ENCODE measurements around the gene SLC15A1.

Gene SLC15A1

DNA sequence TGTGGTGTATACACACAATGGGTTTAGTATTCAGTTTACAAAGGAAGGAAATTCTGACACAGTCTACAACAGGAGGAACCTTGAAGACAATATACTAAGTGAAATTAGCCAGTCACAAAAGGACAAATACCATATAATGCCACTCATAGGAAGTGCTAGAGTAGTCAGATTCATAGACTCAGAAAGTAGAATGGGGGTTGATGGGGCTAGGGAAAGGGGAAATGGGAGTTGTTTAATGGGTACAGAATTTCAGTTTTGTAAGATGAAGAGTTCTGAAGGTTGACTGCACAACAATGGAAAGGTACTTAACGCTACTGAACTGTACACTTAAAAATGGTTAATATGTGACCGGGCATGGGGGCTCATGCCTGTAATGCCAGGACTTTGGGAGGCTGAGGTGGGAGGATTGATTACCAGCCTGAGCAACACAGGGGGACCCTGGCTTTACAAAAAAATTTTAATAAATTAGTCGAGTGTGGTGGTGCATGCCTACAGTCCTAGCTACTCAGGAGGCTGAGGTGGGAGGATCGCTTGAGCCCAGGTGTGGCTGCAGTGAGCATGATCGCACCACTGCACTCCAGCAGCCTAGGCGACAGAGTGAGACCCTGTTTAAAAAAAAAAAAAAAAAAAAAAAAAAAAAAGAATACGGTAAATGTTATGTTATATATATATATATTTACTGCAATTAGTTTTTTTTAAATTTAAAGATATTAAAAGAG is 45.0 kb downstream of the SLC15A1 start:
- no peak overlapping the region for H3K4me3 ChIP-seq (ENCODE audit: low read depth in 1 of 2, low read length in 1 of 2)
- TF ChIP-seq, protein P1, sequence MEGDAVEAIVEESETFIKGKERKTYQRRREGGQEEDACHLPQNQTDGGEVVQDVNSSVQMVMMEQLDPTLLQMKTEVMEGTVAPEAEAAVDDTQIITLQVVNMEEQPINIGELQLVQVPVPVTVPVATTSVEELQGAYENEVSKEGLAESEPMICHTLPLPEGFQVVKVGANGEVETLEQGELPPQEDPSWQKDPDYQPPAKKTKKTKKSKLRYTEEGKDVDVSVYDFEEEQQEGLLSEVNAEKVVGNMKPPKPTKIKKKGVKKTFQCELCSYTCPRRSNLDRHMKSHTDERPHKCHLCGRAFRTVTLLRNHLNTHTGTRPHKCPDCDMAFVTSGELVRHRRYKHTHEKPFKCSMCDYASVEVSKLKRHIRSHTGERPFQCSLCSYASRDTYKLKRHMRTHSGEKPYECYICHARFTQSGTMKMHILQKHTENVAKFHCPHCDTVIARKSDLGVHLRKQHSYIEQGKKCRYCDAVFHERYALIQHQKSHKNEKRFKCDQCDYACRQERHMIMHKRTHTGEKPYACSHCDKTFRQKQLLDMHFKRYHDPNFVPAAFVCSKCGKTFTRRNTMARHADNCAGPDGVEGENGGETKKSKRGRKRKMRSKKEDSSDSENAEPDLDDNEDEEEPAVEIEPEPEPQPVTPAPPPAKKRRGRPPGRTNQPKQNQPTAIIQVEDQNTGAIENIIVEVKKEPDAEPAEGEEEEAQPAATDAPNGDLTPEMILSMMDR (IDR thresholded peaks at IDR 0.05), result no peak
- no peaks in the 10 kb centered on the region for H3K4me1 ChIP-seq (ENCODE audit: control insufficient read depth in 1 of 2, insufficient read depth in 1 of 2, low read depth in 1 of 2, low read length in 1 of 2)
- H3K9me3 ChIP-seq, result no peaks in the 10 kb centered on the region
- H3K36me3 ChIP-seq, result no peaks in the 10 kb centered on the region
- H3K27ac ChIP-seq, result no peak overlapping the region
- peaks cover 23% of the 10 kb centered on the region for H3K27me3 ChIP-seq

DNA sequence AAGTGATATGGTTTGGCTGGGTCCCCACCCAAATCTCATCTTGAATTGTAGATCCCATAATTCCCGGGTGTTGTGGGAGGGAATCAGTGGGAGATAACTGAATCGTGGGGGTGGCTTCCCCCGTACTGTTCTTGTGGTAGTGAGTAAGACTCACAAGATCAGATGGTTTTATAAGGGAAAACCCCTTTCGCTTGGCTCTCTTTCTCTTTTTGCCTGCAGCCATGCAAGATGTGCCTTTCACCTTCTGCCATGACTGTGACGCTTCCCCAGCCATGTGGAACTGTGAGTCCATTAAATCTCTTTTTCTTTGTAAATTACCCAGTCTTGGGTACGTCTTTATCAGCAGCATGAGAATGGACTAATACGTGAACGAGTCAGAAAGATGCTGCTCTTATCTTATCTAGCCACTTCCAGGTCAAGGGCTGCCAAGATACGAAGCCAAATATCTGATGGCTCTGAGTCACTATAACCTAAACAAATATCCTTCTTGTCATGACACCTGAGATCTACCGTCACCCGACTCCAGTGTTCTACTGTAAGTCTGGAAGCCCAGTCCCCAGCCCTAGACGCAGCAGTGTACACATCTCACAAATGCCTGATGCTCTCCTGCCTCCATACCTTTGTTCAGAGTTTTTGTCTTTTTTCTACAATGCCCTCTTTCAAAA is 45.9 kb downstream of the SLC15A1 start:
- no peaks in the 10 kb centered on the region for H3K4me1 ChIP-seq (ENCODE audit: control insufficient read depth in 1 of 2, insufficient read depth in 1 of 2, low read depth in 1 of 2, low read length in 1 of 2)
- TF ChIP-seq, protein P1 (IDR thresholded peaks at IDR 0.05), result no peak
- H3K9me3 ChIP-seq, result no peaks in the 10 kb centered on the region
- peaks cover 23% of the 10 kb centered on the region for H3K27me3 ChIP-seq
- H3K4me3 ChIP-seq (ENCODE audit: low read depth in 1 of 2, low read length in 1 of 2), result no peak overlapping the region
- H3K36me3 ChIP-seq, result no peaks in the 10 kb centered on the region
- no peak overlapping the region for H3K27ac ChIP-seq

DNA sequence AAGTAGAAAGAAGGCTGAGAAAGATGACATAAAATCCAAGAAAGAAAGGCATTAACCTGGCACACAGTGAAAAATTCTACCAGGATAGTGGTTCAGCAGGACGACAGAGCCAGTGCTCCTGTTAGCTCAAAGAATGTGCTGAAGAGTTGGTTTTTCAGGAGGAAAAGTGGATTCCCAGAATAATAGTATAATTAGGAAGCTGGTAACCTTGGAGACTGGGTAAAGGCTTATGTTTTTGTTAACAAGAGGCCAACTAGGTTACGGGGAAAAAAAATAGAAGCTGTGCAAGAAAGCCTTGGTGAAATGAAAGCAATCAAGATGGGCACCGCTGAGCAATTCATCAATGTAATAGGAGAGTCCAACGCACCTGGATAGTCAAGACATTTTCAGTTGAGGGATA is 54.7 kb downstream of the SLC15A1 start:
- no peaks in the 10 kb centered on the region for H3K27me3 ChIP-seq
- no peaks in the 10 kb centered on the region for H3K9me3 ChIP-seq
- no peak overlapping the region for H3K27ac ChIP-seq
- no peaks in the 10 kb centered on the region for H3K4me1 ChIP-seq (ENCODE audit: control insufficient read depth in 1 of 2, insufficient read depth in 1 of 2, low read depth in 1 of 2, low read length in 1 of 2)
- TF ChIP-seq, protein P1 (IDR thresholded peaks at IDR 0.05), result no peak
- H3K4me3 ChIP-seq (ENCODE audit: low read depth in 1 of 2, low read length in 1 of 2), result no peak overlapping the region
- H3K36me3 ChIP-seq, result no peaks in the 10 kb centered on the region

DNA sequence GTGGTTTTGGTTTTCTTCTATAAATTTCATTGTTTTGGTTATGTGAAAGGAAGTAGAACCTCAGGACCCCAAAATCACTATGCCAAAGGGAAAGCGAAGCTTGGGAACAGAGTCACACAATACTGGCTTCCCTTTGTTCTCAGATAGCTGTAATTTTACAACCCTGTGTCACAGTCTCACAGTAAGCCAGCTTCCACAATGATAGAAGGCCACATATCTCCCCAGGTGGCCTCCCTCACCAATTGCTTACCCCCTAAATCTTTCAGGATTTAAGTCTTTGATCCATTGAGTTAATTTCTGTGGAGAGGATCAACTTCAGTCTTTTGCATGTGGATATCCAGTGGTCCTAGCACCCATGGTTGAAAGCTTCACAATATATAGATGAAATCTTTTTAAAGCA is 58.7 kb downstream of the SLC15A1 start:
- H3K4me1 ChIP-seq (ENCODE audit: control insufficient read depth in 1 of 2, insufficient read depth in 1 of 2, low read depth in 1 of 2, low read length in 1 of 2), result no peaks in the 10 kb centered on the region
- H3K36me3 ChIP-seq, result no peaks in the 10 kb centered on the region
- TF ChIP-seq, protein P1 (IDR thresholded peaks at IDR 0.05), result no peak
- H3K4me3 ChIP-seq (ENCODE audit: low read depth in 1 of 2, low read length in 1 of 2), result no peak overlapping the region
- no peaks in the 10 kb centered on the region for H3K9me3 ChIP-seq
- no peaks in the 10 kb centered on the region for H3K27me3 ChIP-seq
- H3K27ac ChIP-seq, result no peak overlapping the region

DNA sequence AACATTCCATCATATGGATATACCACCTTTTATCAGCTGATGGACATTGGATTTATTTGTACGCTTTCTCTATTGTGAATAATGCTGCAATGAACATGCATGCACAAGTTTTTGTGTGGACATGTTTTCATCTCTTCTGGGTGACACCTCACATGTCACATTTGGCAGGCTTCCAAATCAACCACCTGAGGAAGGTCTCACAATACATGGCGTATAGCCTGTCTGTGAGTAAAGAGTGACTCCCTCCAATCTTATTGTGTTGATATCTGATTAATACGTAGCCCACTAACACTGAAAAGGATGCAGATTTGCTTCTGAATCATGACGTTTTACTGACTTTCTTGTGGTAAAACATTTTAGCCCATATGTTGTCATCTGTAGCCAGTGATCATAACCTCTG is 61.1 kb downstream of the SLC15A1 start:
- peaks cover 12% of the 10 kb centered on the region for H3K27me3 ChIP-seq
- H3K9me3 ChIP-seq, result no peaks in the 10 kb centered on the region
- H3K36me3 ChIP-seq, result no peaks in the 10 kb centered on the region
- H3K4me3 ChIP-seq (ENCODE audit: low read depth in 1 of 2, low read length in 1 of 2), result no peak overlapping the region
- no peak overlapping the region for H3K27ac ChIP-seq
- no peaks in the 10 kb centered on the region for H3K4me1 ChIP-seq (ENCODE audit: control insufficient read depth in 1 of 2, insufficient read depth in 1 of 2, low read depth in 1 of 2, low read length in 1 of 2)
- TF ChIP-seq, protein P1 (IDR thresholded peaks at IDR 0.05), result no peak

Measured in neutrophil (primary cell).